Thoracic aorta (tissue), 2 donors: ENCODE results near the gene ZFP69. TPM values are rescaled to one million over a fixed set of nuclear protein-coding genes. Genes with fewer than 3 reads are reported as not detected.

Experiments
- ATAC-seq: fragments of 150-250 bp; one replicate; pipeline ENCODE4 v1.8.0; 2017; ENCODE audit warnings: low read depth; ENCODE audit not compliant: insufficient number of reproducible peaks, low FRiP score
- DNase-seq: peaks from one replicate; pipeline ENCODE4 v3.0.0-alpha.2; 2020; ENCODE audit warnings: low spot score
- H3K27ac ChIP-seq, 2 donors: fragments of 200-600 bp; sonication (generic); 1 replicate in 1 of 2; 2 replicates in 1 of 2; pipeline ENCODE4 v1.5.1; 2016; ENCODE audit warnings: mild to moderate bottlenecking in 2 of 2, moderate library complexity in 2 of 2
- H3K27me3 ChIP-seq: fragments of 200-600 bp; sonication (generic); replicated peaks from 2 replicates; pipeline ENCODE4 v1.6.0; 2016; ENCODE audit warnings: mild to moderate bottlenecking; ENCODE audit not compliant: insufficient read depth
- H3K36me3 ChIP-seq: fragments of 200-600 bp; sonication (generic); one replicate; pipeline ENCODE4 v1.5.1; 2016
- H3K4me1 ChIP-seq, 2 donors: fragments of 200-600 bp; sonication (generic); 1 replicate in 1 of 2; 2 replicates in 1 of 2; pipeline versions ENCODE4 v1.5.1 to v1.6.0; 2016; ENCODE audit warnings: low read depth in 2 of 2, mild to moderate bottlenecking in 1 of 2; ENCODE audit not compliant: control insufficient read depth in 1 of 2
- H3K4me3 ChIP-seq: fragments of 200-600 bp; sonication (generic); 2 replicates; pipeline ENCODE4 v1.5.1; 2016; ENCODE audit warnings: mild to moderate bottlenecking
- H3K9me3 ChIP-seq: fragments of 200-600 bp; sonication (generic); 2 replicates; pipeline ENCODE4 v1.5.1; 2016
- CTCF ChIP-seq: fragments of 200-600 bp; sonication (generic); IDR thresholded peaks from one replicate; pipeline ENCODE4 v1.5.1; 2019; ENCODE audit warnings: antibody characterized with exemption
- total RNA-seq, 2 donors: library from RNA; depleted of rRNA; stranded (reverse); fragments of >200 nt; gene quantifications; one replicate each; pipeline versions ENCODE4 v1.1.0 to v1.2.3, GENCODE V29; 2016

ZFP69 gene
- total RNA-seq, 2 donors from 2014 or later: 3.2 to 5.1 TPM

DNA sequence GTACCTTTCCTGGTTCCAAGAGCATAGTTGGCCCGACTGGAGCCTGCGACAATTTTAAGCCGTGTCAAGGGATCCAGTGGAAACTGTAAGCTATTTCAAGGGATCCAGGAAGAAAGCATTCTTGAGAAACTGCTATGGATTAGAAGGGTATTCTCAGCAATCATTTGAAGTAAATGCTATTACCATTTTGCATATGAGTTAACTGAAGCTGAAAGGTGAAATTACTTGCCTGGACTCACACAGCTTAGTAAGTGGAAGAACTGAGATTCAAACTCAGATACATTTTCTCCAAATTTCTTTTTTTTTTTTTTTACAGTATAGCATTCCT, 54.9 kb downstream of the ZFP69 start:
- Histone ChIP-seq H3K4me1 (peaks cover 7 to 19% of the 10 kb centered on the region in 2 donors), H3K9me3 (no peaks in the 10 kb centered on the region), H3K27me3 (no peaks in the 10 kb centered on the region), H3K27ac (peak overlapping the region; percentile 62 to 80), H3K4me3 (peak overlapping the region; percentile 85), H3K36me3 (no peaks in the 10 kb centered on the region)
- no peak for TF ChIP-seq CTCF
- no peak for DNase-seq
- no peak for ATAC-seq

- DNase-seq (no peak), ATAC-seq (peak; percentile 13)
- Histone ChIP-seq H3K9me3 (no peaks in the 10 kb centered on the region), H3K27me3 (no peaks in the 10 kb centered on the region), H3K27ac (no peak overlapping the region), H3K36me3 (no peaks in the 10 kb centered on the region), H3K4me1 (peaks cover 7 to 19% of the 10 kb centered on the region in 2 donors), H3K4me3 (peak overlapping the region; percentile 85)
- peak; percentile 54 for TF ChIP-seq CTCF
Measured at GRCh38 chr1:40532844-40533424, 55.8 kb downstream of the ZFP69 start.

DNA sequence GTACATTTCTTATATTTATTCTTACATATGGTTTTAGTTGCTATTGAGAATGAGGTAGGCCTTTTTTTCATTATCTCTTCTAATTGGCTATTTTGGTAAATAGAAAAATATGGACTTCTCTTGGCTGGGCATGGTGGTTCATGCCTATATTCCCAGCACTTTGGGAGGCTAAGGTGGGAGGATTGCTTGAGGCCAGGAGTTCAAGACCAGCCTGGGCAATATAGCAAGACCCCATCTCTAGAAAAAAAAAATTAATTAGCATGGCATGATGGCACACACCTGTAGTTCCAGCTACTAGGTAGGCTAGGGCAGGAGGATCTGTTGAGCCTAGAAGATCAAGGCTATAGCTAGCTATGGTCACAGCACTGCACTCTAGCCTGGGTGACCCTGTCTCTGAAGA, 57.5 kb downstream of the ZFP69 start:
- Histone ChIP-seq H3K4me3 (no peak overlapping the region), H3K27me3 (no peaks in the 10 kb centered on the region), H3K27ac (no peak overlapping the region), H3K9me3 (no peaks in the 10 kb centered on the region), H3K4me1 (peaks cover 7 to 19% of the 10 kb centered on the region in 2 donors), H3K36me3 (no peaks in the 10 kb centered on the region)
- no peak for DNase-seq
- ATAC-seq: no peak
- no peak for TF ChIP-seq CTCF

DNA sequence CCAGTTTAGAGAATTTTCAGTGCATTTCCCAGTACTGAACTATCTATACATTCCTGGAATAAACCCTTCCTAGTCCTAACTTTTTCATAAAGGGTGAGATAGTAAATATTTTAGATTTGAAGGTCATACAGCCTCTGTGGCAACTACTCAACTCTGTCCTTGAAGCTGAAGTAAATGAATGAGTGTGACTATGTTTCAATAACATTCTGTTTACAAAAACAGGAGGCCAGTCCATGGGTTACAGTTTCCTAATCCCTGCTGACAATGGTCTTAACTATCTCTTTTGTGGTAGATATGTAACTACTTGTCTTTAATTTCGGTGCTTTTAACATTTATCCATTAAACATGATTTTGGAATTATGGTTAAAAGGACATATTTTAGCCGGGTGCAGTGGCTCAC, 58.6 kb downstream of the ZFP69 start:
- H3K4me1 ChIP-seq: peaks cover 7 to 17% of the 10 kb centered on the region in 2 donors
- DNase-seq: no peak
- H3K4me3 ChIP-seq: no peak overlapping the region
- H3K9me3 ChIP-seq: no peaks in the 10 kb centered on the region
- H3K27ac ChIP-seq: no peak overlapping the region
- TF ChIP-seq CTCF: no peak
- ATAC-seq: no peak
- H3K36me3 ChIP-seq: no peaks in the 10 kb centered on the region
- no peaks in the 10 kb centered on the region for H3K27me3 ChIP-seq

DNA sequence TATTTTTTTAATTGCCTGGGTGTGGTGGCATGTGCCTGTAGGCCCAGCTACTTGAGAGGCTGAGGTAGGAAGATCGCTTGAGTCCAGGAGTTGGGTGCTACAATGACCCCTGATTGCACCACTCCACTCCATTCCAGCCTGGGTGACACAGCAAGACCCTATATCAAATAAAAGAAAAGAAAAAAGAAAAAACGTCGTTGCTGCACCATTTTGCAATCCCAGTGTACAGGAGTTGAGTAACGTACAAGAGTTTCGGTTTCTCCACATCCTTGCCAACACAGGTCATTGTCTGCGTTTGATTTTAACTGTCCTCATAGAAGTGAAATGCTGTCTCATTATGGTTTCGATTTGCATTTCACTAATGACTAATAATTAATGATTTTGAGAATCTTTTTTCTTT, 62.2 kb downstream of the ZFP69 start:
- no peak for TF ChIP-seq CTCF
- DNase-seq: no peak
- Histone ChIP-seq H3K36me3 (peaks cover under 1% of the 10 kb centered on the region), H3K27ac (no peak overlapping the region), H3K9me3 (no peaks in the 10 kb centered on the region), H3K4me1 (no peaks in the 10 kb centered on the region), H3K27me3 (no peaks in the 10 kb centered on the region), H3K4me3 (no peak overlapping the region)
- no peak for ATAC-seq

Other genes starting within 250 kb of the ZFP69 start
- not detected for gene TMCO2, start 229.4 kb upstream of the ZFP69 start, total RNA-seq
- 10 to 100 TPM; 48.3 to 87.9 TPM for gene ZMPSTE24, start 219.1 kb upstream of the ZFP69 start, total RNA-seq
- gene COL9A2, start 160.0 kb upstream of the ZFP69 start, total RNA-seq: 10 to 100 TPM; 16.7 to 36.4 TPM
- gene SMAP2, start 103.6 kb upstream of the ZFP69 start, total RNA-seq: 10 to 100 TPM; 42.3 to 75.3 TPM
- under 1 TPM; 0.71 to 0.95 TPM for gene ZFP69B, start 26.8 kb upstream of the ZFP69 start, total RNA-seq
- 1 to 10 TPM; 2.2 to 2.8 TPM for gene EXO5, start 31.5 kb downstream of the ZFP69 start, total RNA-seq
- gene ZNF684, start 54.3 kb downstream of the ZFP69 start, total RNA-seq: 10 to 100 TPM in 1 of 2 donors, 1 to 10 TPM in 1; 8.4 to 12.3 TPM
- 10 to 100 TPM; 18.1 to 33.7 TPM for gene RIMS3, start 188.4 kb downstream of the ZFP69 start, total RNA-seq
- 10 to 100 TPM; 38.9 to 40.6 TPM for gene NFYC, start 214.4 kb downstream of the ZFP69 start, total RNA-seq